NCI-H1694 treated with DMSO at 0.1 percent for 48 hours (cell line): ENCODE measurements around the gene KIF5B.
A peak's percentile ranks its signal among the peaks of the same experiment; 100 is the strongest.

Experiments
- DNase-seq: peaks from one replicate; lab custom pipeline; 2025; lab: John Stamatoyannopoulos, UW

KIF5B gene

GRCh38 chr10:31961277-31962074, 94.7 kb downstream of the KIF5B start:
- DNase-seq: peak; percentile 32

DNA sequence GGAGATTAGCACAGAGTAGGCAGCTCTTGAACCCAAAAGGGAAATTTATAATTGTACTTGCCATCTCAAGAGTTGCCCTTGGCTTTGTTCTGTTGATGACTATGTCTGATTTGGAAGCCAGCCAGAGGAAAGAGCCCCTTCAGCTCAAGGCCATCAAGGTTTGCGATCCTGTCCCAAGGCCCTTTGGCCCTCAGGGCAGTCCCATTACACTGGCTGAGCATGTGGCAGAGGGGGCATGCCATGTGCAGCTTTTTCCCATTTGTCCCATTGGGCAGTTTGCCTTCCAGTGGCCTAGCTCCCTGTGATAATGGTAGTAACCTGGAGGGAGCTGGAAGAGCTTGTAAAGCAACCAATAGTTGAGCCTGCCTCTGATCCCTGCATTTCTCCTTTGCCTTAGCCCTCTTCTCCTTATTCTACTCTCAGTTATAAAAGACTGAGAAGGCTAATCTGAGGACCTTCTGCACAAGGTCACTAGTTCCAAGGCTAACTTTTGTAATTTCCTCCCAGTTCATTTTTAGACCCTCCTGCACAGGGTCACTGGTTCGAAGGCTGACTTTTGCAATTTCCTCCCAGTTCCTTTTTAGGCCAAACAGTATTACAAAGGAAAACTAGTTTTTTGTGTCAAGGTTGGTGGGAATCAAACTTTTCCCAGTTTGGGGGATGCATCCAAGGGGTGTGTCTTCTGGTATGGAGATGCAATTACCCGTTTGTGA, 96.6 kb downstream of the KIF5B start:
- no peak for DNase-seq
